Adrenal gland (tissue), 5 donors: ENCODE measurements around the gene LIPC.

Experiments used
- POLR2A ChIP-seq, 2 donors: fragments of 450-650 bp; IDR thresholded peaks; one replicate each; pipeline ENCODE4 v1.6.1; 2017; ENCODE audit warnings: antibody characterized with exemption in 2 of 2, mild to moderate bottlenecking in 2 of 2, moderate library complexity in 1 of 2
- TF ChIP-seq, protein P1 (sequence below), 6 experiments: fragments of 450-650 bp in 4 of 6; fragments of 200-600 bp in 2 of 6; sonication (generic) in 1 of 6; IDR thresholded peaks; 1 replicate in 5 of 6; 2 replicates in 1 of 6; pipeline versions ENCODE4 v1.5.1 to v1.8.0; 2016 to 2021; ENCODE audit warnings: antibody characterized with exemption in 6 of 6, mild to moderate bottlenecking in 2 of 6, moderate library complexity in 1 of 6
- donor health status: DM: no; HTN: no; CAD: no.

DNA sequence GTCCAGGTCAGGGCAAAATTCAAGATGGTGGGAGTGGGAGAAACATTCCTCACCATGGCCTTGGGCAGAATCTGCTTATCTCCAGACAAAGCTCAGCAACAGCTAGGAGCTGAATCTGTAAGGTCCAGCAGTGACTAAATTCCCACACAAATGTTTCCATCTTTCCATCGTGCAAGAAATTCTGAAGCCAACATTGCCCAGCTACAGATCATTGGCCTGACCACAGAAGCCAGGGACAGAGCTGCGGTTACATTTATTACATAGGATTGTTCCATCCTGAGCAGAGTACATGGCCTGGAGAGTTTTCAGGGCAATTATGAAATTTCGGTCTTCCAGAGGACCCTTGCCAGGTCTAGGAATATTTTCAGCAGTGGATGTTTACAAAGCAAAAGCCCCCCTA is 100.3 kb downstream of the LIPC start:
- no peak for TF ChIP-seq POLR2A (IDR thresholded peaks at IDR 0.05)
- TF ChIP-seq, protein P1, sequence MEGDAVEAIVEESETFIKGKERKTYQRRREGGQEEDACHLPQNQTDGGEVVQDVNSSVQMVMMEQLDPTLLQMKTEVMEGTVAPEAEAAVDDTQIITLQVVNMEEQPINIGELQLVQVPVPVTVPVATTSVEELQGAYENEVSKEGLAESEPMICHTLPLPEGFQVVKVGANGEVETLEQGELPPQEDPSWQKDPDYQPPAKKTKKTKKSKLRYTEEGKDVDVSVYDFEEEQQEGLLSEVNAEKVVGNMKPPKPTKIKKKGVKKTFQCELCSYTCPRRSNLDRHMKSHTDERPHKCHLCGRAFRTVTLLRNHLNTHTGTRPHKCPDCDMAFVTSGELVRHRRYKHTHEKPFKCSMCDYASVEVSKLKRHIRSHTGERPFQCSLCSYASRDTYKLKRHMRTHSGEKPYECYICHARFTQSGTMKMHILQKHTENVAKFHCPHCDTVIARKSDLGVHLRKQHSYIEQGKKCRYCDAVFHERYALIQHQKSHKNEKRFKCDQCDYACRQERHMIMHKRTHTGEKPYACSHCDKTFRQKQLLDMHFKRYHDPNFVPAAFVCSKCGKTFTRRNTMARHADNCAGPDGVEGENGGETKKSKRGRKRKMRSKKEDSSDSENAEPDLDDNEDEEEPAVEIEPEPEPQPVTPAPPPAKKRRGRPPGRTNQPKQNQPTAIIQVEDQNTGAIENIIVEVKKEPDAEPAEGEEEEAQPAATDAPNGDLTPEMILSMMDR (IDR thresholded peaks at IDR 0.05): no peak
